22Rv1 (cell line): ENCODE results near the gene DNASE1L3.
"Not testable (repeated sequence)": the region's sequence is repeated elsewhere in the genome, so short reads cannot be mapped to it uniquely, and the experiment has no call there.

ENCODE experiments used
- H3K27ac ChIP-seq: fragments of 450-650 bp; 2 replicates; pipeline ENCODE4 v1.5.1; 2017
- CTCF ChIP-seq: fragments of 450-650 bp; IDR thresholded peaks from 2 replicates; pipeline ENCODE4 v1.5.1; 2017; ENCODE audit warnings: mild to moderate bottlenecking
- ZFX ChIP-seq: fragments of 450-650 bp; IDR thresholded peaks from 2 replicates; pipeline ENCODE4 v1.6.1; 2017; ENCODE audit warnings: antibody characterized with exemption, borderline replicate concordance

Gene DNASE1L3

GRCh38 chr3:58205981-58206380 lies 4.8 kb downstream of the DNASE1L3 start:
- no peak overlapping the region for H3K27ac ChIP-seq
- TF ChIP-seq ZFX = no peak
- TF ChIP-seq CTCF = no peak

DNA sequence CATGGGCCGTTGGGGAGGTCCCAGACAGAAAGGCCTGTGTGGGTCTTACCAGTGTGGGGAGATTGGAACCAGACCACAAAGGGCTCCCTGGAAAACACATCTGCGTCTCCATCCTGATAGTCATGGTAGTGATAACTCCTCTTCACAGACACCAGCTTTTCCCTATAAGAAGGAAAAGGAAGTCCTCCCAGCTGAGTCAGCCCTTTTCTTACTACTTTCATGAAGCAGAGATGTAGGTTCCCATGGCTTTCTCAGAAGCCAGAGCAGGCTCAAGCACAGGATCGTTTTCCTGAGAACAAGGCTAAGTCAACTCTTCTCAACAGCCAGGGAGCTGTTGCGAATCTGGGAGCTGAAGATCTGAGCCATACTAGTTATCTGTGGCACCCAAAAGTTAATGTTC lies 6.1 kb downstream of the DNASE1L3 start:
- no peak overlapping the region for H3K27ac ChIP-seq
- no peak for TF ChIP-seq ZFX
- no peak for TF ChIP-seq CTCF

- H3K27ac ChIP-seq = no peak overlapping the region
Measured at GRCh38 chr3:58203541-58203940, 7.2 kb downstream of the DNASE1L3 start.

DNA sequence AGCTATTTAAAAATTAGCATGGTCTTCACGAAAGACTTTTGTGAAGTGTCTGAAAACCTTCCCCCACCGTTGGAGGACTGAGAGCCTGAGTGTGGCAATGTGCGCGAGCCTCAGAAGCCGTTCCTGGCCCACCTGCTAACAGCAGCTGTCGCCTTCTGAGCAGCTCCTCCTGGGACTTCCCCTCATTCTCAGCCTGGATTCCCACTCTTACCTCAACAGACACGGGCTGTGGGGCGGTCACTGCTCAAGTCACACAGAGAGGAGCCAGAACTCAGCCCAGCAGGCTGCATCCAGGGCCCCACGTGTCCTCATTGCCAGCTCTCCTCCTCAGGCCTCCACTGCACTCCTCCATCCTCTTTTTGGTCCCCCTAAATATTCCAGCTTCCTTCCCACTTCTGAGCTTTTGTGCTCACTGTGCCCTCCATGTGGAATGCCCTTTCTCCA lies 7.8 kb downstream of the DNASE1L3 start:
- H3K27ac ChIP-seq = no peak overlapping the region
- TF ChIP-seq ZFX (no peak), CTCF (no peak)

More at GRCh38 chr3:58203541-58203940, 7.2 kb downstream of the DNASE1L3 start:
- no peak for TF ChIP-seq ZFX
- TF ChIP-seq CTCF = no peak

DNA sequence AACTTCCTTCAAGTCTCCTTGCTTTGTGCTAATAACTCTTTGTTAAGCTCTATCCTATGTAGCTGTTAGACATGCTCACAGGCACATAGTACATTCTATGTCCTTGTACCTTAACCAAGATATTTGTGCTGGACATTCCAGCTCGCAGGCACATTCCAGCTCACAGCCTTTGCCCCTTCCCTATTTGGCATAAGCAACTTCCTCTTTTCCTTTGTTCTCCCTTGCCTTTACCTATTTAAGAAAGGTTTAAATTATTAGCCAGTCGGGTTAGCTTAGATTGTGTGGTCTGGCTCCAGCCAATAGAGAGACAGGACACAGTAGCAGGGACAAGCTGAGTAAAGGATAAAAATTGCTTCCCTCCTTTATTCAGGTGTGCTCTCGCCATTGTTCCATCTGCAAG lies 9.3 kb downstream of the DNASE1L3 start:
- H3K27ac ChIP-seq = not testable (repeated sequence)

DNA sequence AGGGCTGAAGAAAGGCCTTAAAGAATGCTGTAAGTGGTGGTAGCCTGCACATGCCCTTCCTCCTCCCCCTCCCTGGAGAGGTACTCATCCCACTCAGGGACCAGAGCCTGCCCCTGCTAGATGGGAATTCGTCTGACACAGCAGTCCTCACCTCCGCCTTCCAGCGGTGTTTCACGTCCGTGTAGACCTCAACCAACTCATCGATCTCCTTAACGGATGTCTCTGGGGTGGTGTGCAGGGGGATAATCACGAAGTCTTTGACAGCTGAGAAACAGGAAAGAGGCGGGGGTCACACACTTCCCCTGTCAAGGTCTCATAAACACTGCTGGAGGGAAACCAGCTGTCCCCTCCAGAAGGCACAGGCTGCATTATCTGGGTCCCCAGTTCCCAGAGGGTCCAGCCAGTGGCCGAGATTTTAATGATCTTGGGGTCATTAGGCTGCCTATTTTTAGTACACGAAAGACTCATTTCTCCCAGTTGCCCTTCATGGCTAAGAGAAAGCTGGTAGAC lies 9.9 kb downstream of the DNASE1L3 start:
- TF ChIP-seq ZFX = no peak
- TF ChIP-seq CTCF = no peak

DNA sequence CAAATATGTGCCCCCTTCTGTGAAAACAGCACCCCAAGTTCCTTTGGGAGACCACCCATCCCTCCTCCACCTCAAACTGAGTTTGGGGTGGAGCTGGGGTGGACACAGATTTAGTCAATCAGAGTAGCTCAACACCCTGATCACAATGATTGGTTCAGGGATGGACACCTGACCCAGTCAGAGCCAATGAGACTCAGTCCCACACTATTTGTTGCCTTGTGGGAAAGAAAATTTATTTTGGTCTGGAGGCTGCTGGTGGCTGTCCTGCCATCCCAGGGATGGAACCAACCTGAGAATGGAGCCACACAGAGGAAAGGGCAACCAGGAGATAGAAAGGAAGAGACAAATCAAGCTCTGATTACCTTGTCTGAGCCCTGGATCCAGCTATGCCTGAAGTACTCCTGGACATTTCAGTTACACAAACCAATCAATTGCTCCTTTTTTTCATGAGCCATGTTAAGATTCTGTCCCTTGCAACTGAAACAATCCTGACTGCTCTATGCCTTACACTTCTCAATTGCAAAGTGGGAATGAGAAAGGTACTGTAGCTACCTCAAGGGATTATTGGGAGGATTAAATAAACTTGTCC lies 10.6 kb downstream of the DNASE1L3 start:
- no peak overlapping the region for H3K27ac ChIP-seq
- TF ChIP-seq ZFX (no peak), CTCF (no peak)

More for the DNA sequence above, 9.9 kb downstream of the DNASE1L3 start:
- no peak overlapping the region for H3K27ac ChIP-seq

DNA sequence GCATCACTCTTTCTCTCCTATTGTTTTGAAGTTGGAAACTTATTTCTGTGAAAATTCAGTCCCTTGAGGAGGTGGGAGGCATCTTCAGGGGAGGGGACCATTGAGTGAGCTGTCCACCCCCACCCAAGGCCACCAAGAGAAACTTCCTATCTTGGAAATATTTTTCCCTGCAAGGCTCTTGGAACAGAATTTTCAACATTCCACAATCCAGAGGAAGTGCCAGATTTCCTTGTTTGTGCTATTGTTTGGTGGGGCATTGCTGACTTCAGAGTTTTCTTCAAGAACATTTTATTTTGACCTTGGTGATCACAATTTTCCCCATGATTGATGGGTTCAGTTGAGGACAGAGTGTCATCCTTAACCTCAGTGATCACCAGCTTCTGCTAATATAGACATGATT lies 12.0 kb downstream of the DNASE1L3 start:
- H3K27ac ChIP-seq = no peak overlapping the region
- TF ChIP-seq ZFX (no peak), CTCF (no peak)
